GM19438 (cell line): ENCODE measurements around the gene DPYD.

Experiments
- ATAC-seq: cut with Tn5 transposase; IDR thresholded peaks from one replicate; pipeline ENCODE4 v1.9.1; 2021; ENCODE audit warnings: low read depth; ENCODE audit not compliant: unreplicated experiment

The DPYD gene

GRCh38 chr1:97907886-97908285, 12.9 kb downstream of the DPYD start:
- no peak for ATAC-seq

GRCh38 chr1:97906567-97907241, 14.1 kb downstream of the DPYD start:
- ATAC-seq = no peak

GRCh38 chr1:97905141-97905940, 15.5 kb downstream of the DPYD start:
- ATAC-seq = no peak

GRCh38 chr1:97904534-97904933, 16.3 kb downstream of the DPYD start:
- no peak for ATAC-seq

- no peak for ATAC-seq
Observed at GRCh38 chr1:97903626-97904025, 17.2 kb downstream of the DPYD start.

GRCh38 chr1:97902067-97902466, 18.8 kb downstream of the DPYD start:
- no peak for ATAC-seq

- ATAC-seq = no peak
Observed at GRCh38 chr1:97901017-97901658, 19.7 kb downstream of the DPYD start.

- ATAC-seq = no peak
Observed at GRCh38 chr1:97898948-97899347, 21.9 kb downstream of the DPYD start.

- no peak for ATAC-seq
Observed at GRCh38 chr1:97895278-97895677, 25.6 kb downstream of the DPYD start.

- ATAC-seq = no peak
Observed at GRCh38 chr1:97893844-97894243, 27.0 kb downstream of the DPYD start.

GRCh38 chr1:97886199-97886598, 34.6 kb downstream of the DPYD start:
- no peak for ATAC-seq

- no peak for ATAC-seq
Observed at GRCh38 chr1:97883823-97884222, 37.0 kb downstream of the DPYD start.

GRCh38 chr1:97877307-97877706, 43.5 kb downstream of the DPYD start:
- no peak for ATAC-seq

GRCh38 chr1:97875996-97876395, 44.8 kb downstream of the DPYD start:
- ATAC-seq = no peak

- no peak for ATAC-seq
Observed at GRCh38 chr1:97870589-97870988, 50.2 kb downstream of the DPYD start.

GRCh38 chr1:97869441-97869840, 51.4 kb downstream of the DPYD start:
- no peak for ATAC-seq

- ATAC-seq = no peak
Observed at GRCh38 chr1:97867127-97867526, 53.7 kb downstream of the DPYD start.

GRCh38 chr1:97864615-97865014, 56.2 kb downstream of the DPYD start:
- ATAC-seq = no peak

GRCh38 chr1:97853221-97853620, 67.6 kb downstream of the DPYD start:
- ATAC-seq = no peak

GRCh38 chr1:97849345-97850340, 71.2 kb downstream of the DPYD start:
- ATAC-seq = no peak
